Right renal cortex interstitium (tissue), 3 donors: ENCODE data around the gene POLR2J. TPM values are rescaled to one million over a fixed set of nuclear protein-coding genes. Genes with fewer than 3 reads are reported as not detected.

Source experiments
- DNase-seq, 3 donors: peaks; one replicate each; pipeline ENCODE4 v3.0.0-alpha.2; 2013; ENCODE audit warnings: low read depth in 3 of 3, low spot score in 2 of 3
- polyA plus RNA-seq, 3 donors: library from polyadenylated mRNA; unstranded; fragments of 120-200 nt; gene quantifications; one replicate each; pipeline ENCODE4 v1.2.1, GENCODE V29; 2013; ENCODE audit not compliant: insufficient read length in 3 of 3

The POLR2J gene
- polyA plus RNA-seq, 3 donors: 25.4 to 28.1 (median 25.6) TPM

DNA sequence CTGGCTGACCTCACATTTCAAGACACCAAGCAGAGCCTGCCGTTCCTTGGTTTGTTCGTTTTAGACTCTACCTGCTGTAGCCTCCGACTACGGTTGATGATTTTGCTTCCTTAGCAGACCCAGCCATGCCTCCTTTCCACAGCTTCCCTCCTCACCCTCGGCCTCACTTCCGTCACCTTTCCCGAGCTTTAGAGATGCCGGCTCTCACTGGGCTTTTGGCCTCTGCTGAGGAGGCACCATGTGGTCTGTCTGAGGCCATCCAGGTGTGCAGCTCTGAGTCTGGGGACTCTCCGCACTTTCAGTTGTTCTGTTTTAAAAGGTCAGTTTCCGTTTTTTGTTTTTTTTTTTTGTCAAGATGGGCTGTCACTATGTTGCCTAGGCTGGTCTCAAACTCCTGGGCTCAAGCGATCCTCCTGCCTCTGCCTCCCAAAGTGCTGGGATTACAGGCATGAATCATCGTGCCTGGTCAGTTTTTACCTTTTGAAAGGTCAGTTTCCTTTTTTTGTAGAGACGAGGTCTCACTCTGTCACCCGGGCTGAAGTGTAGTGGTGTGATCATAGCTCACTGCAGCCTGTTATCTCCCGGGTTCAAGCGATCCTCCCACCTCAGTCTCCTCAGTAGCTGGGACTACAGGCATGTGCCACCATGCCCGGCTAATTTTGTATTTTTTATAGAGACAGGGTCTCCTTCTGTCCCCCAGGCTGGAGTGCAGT lies 33.6 kb downstream of the POLR2J start:
- DNase-seq: no peak

DNA sequence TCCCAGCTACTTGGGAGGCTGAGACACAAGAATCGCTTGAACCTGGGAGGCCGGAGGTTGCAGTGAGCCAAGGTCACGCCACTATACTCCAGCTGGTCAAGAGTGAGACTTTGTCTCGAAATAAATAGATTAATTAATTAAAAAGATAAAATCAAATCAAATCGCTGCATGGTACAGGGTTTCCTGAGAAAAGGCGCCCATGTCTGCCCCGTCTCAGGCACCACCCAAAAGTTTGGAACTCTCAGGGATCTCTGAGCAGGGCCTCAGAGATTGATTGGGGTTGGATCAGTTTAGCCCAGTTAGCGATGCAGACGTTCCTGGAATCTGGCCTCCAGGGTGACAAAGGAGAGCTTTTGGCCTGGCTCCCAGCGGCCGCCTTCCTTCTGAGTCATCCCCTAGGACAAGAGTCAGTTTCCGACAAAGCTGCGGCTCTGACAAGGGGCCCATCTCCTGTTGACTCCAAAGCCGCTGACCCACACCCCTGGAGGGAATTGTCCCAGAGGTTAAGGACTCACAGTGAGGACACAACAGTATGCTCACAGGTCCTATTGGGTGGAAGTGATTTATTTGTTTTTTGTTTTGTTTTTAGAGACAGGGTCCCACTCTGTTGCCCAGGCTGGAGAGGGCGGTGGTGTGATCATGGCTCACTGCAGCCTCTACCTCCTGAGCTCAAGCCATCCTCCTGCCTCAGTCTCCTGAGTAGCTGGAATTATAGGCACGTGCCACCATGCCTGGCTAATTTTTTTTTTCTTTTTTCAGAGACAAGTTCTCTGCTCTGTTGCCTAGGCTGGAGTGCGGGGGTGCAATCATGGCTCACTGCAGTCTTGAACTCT lies 38.5 kb downstream of the POLR2J start:
- DNase-seq: no peak

DNA sequence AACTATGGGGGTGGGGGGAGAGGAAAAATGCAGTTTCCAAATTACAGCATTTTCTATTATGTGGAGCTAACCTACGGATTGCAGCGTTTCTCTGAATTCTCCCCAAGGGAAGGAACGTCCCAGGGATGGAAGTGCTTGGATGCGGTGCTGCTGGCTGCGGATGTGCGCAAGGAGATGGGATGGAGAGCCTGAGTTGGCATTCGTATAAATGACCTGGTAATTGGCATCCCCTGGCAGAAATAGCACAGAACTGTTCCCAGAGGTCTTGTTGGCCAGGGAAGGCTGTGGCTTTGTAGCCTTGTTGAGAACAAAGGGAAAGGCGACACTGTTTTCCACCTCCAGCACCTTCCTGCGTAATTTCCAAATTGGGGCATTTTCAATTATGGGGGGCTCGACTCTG lies 42.6 kb downstream of the POLR2J start:
- DNase-seq: no peak

DNA sequence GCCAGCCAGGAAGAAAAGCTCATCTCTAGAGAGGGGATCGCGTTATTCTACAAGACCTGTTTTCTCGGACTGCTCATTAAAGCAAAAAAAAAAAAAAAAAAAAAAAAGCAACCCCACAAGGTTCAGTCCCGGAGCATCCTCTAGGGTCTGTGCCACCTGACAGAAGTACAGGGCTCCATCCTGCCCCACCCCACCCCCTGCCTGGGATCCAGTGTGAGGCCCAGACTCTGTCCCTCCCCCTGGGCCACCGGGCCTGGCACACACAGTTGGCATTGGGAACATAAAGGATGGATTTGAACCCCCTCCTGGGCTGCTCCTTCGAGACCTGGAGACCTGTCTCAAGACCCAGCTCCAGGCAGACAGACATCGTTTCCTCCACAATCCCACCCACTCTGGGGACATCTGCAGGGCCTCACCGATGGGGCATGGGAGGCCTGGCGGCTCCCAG lies 44.7 kb downstream of the POLR2J start:
- no peak for DNase-seq

DNA sequence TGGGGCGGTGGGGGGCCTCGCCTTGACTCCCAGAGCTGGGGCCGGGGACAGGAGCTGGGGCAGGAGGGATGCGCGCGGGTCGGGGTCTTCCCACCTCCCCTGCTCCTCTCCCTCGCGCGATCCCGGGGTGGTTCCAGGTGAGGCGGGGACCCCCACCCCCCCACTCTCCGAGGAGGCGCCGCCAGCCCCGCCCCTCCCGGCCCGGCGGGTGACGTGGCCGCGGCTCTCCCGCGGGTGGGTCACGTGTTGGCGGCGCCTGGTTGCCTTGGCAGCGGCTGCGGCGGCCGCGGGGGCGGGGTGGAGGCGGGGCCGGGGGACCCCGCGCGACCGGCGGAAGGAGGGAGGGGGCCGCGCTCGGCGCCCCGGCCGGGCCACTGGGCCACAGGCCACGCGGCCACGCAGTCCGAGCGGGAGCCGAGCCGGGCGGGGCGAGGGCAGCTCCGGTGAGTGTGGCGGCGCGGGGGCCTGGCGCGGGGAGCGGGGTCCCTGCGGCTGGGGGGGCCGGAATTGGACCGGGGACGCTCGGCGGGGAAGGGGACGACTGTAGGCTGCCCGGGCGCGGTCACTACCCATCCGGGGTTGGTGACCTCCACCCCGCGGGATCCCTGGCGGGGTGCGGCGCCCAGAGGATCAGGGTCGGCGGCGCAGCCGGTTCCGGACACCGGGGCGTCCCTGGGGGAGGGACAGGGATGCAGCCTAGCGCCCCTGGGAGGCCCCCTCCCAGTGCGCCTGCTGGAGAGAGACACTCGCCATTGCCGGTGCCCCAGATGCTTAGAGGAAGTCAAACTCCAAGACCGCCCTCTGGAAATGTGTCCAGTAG lies 45.3 kb downstream of the POLR2J start, which contains the start of gene ORAI2:
Gene ORAI2 (plus strand): TSS at position 357 of the 820 bp plus-strand sequence. CDS start 5,382 bp downstream, outside the sequence.
- DNase-seq: no peak

DNA sequence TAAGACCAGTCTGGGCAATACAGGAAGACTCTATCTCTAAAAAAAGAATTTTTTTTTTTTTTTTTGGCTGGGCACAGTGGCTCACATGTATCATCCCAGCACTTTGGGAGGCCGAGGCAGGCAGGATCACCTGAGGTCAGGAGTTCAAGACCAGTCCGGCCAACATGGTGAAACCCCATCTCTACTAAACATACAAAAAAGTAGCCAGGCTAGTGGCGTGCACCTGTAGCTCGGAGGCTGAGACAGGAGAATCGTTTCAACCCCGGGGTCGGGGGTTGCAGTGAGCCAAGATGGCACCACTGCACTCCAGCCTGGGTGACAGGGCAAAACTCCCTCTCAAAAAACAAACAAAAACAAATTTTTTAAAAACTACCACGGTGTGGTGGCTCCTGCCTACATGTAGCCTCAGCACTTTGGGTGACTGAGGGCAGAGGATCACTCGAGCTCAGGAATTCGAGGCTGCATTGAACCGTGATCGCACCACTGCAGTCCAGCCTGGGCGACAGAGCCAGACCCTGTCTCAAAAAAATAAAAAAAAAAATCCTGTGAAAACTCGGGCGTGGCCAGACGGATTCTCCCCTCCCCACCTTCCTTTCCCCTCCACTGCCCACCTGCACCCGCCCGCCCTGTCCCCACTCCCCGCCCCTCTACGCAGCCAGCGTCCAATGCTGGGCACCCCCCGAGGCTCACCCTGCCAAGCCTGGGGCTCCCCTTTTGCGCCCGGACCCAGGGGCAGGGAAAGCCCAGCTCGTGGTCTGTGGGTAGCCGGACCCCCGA lies 46.1 kb downstream of the POLR2J start:
- no peak for DNase-seq

DNA sequence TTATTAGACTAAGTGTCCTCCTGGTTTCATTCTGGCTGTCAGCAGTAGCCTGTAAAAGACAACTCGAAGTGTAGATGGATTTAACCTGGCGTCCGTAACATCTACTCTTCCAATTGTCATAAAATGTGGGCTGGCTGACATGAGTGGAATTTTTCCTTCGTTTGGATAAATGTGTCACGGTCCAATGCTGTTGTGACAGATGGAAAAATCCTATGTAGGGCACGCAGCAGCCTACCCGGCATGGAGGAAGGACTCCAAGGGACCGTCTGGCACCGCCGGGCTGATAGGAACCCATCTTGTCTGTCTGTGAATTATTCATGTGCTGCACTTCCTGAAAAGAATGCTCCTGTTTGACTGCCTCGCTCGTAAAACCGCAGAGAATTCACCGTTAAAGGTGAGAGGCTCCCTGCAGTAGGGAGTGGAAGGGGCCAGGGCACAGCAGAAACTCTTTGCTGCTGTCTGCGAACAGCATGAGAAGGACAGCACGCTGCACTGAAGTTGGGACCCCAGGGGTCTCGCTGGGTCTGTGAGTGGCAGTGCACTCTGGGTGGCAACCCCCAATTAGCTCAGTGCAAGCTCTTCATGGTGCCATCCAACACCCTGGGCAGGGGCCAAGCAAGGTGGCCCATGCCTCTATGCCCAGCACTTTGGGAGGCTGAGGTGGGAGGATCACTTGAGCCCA lies 47.0 kb downstream of the POLR2J start:
- no peak for DNase-seq

DNA sequence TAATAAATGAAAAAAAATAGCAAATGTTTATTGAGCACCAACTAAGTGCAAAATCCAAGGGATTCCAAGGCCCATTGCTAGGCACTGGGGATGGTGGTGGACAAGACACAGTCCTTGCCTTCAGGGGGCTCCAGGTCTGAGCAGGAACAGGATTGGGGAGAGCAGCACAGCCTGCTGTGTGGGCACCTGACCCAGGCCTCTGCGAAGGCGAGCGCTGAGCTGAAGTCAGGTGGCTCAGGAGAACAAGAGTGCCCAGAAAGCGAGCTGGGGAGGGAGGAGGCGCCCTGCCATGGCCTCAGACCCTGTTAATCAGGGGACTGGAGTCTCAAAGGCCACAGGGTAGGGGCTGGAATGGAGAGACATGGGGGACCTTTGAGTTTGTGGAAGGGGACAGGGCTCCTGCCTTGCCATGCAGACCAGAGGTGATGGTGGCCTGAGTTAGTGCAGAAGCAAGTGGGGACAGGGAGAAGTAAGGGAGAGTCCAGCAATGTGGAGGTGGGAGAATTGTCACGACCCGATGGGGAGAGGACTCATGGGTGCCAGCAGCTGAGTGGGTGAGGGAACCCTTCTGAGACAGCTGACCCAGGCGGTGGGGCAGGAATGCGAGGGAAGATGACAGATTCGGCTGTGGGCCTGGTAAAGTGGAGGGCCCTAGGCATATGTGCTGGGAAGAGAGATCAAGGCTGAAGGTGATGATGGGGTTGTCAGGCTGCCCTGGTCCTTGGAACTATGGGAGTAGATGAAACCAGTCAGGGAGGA lies 49.4 kb downstream of the POLR2J start:
- DNase-seq: no peak

DNA sequence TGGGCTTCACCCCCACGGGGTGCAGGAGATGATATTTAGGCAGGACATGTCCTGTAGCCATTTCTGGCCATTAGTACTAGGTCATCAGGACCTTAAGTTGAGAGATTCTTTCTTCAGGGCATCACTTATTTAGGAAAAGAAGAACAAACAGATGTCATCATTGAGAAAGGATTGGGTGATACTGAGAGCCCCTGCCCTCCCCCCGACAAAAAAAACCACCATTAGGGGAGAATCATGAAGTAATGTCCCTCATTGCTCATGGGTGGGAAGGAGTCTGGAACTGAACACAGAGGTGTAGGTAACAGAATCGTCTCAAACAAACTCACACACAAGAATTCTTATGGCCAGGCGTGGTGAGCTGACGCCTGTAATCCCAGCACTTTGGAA lies 51.7 kb downstream of the POLR2J start:
- DNase-seq: no peak

DNA sequence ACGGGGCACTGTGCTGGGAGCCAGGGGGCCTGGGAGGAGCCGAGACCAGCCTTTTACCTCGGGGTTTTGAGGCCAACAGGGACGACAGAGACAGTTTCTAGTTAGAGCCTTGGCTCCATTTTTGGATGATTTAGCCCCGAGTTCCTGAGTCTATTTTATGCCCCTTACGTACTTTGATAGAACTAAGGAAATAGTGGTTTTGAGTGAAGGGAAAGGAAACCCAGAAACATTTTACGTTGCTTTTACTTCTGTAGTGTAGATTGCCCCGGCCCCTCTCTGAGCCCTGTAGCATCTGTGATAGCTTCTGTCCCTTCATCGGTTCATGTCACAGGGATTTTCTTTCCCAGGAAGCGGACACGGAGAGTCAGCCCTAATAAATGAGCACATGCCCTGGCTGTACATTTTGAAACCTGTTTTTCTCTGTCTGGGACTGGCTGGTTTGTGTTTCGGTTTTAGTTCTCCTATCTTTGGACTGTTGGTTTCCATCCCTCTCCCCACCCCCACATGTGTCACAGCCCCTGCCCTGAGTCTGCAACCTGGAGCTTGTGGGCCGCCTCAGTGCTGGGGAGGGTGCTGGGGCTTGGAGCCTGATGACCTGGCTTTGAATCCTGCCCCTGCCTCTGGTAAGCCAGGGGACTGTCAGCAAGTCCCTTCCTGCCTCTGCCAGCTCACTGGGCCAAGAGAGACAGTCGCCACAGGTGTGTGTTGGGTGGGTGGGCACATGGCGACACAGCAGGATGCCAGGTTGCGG lies 52.3 kb downstream of the POLR2J start:
- DNase-seq: no peak

DNA sequence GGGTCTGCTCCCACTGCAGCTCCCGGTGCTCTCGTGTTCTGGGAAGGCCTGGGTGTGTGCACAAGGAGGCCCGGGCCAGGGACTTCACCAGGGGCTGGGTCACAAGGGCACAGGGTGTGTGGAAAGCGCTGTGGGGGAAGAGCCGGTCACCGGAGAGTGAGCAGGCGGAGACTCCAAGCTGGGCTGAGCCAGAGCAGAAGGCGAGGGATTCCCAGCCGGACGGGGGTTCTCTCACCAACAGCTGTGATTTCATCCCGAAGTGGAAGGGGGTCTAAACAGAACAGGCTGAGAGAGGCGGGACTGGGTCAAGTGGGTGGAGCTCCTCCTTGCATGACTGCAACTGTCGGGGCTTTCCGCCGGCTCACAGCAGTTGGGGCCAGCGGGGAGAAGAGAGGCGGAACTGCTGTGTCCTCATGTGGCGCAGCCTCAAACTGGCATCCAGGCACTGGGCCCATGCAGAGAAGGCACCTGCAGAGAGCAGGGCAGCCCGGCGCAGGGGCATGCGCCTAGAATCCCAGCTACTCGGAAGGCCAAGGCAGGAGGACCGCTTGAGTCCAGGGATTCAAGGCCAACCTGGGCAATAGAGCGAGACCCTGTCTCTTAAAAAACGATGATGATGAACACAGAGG lies 53.0 kb downstream of the POLR2J start:
- DNase-seq: no peak

DNA sequence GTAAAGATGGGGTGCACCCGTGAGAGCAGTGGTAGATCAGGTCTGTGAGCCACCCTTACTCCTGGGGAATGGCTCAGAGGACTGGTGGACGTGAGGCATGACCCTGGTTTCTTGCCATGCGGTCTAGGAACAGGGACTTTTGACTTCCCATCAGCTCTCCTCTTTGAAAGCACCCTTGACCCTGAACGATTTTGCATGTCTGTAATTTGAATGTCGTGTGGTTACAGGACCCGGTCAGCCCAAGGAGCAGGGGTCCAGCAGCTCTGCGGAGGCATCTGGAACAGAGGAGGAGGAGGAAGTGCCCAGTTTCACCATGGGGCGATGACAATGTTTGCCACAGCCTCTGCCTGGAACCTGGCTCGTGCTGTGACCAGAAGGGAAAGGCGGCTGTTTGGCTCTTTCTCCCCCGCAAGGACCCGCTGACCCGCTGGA lies 53.9 kb downstream of the POLR2J start:
- no peak for DNase-seq

DNA sequence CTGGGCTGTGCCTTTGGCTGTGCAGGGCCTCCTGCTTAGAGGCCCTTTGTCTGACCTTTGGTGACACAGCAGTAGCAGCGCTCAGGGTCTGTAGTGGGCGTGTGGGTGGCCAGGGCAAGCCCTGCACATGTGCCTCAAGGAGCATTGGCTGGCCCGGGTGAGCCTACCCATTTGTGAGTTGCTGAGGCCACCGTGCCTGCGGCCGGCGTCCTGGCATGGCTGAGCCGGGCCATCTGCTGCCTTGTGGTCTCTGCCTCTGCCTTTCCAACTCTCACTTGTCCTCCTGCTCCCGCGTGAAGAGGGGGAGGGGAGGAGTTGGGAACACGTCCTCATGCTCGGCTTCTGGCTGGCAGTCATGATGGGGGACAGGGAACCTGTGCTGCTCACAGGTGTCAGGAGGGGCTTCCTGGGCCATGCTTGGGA lies 54.6 kb downstream of the POLR2J start:
- no peak for DNase-seq

Other genes starting within 250 kb of the POLR2J start
- 1 to 10 TPM; 2.9 to 4.1 (median 3.4) TPM for gene SH2B2, start 192.1 kb downstream of the POLR2J start, polyA plus RNA-seq
- 1 to 10 TPM; 1.3 to 2.4 (median 2.2) TPM for gene SPDYE6, start 122.5 kb downstream of the POLR2J start, polyA plus RNA-seq
- 10 to 100 TPM; 27.8 to 33.7 (median 28.7) TPM for gene PRKRIP1, start 82.6 kb downstream of the POLR2J start, polyA plus RNA-seq
- 10 to 100 TPM; 14.9 to 19.4 (median 17.8) TPM for gene ORAI2, start 45.3 kb downstream of the POLR2J start, polyA plus RNA-seq
- gene ALKBH4, start 14.1 kb downstream of the POLR2J start, polyA plus RNA-seq: 10 to 100 TPM in 1 of 3 donors, 1 to 10 TPM in 2; 9.7 to 12.3 (median 9.7) TPM
- gene LRWD1, start 13.9 kb downstream of the POLR2J start, polyA plus RNA-seq: 10 to 100 TPM; 15.5 to 17.5 (median 16.7) TPM
- 10 to 100 TPM in 1 of 3 donors, 1 to 10 TPM in 2; 5.4 to 11.7 (median 6.6) TPM for gene RASA4B, start 38.9 kb upstream of the POLR2J start, polyA plus RNA-seq
- gene UPK3BL2, start 64.8 kb upstream of the POLR2J start, polyA plus RNA-seq: 1 to 10 TPM; 4.4 to 5.0 (median 4.4) TPM
- gene SPDYE2, start 72.3 kb upstream of the POLR2J start, polyA plus RNA-seq: 1 to 10 TPM in 2 of 3 donors, under 1 TPM in 1; 0.58 to 1.9 (median 1.1) TPM
- gene POLR2J3, start 93.7 kb upstream of the POLR2J start, polyA plus RNA-seq: 10 to 100 TPM; 63.2 to 98.1 (median 98.0) TPM
- 10 to 100 TPM; 23.2 to 29.2 (median 25.9) TPM for gene RASA4, start 137.8 kb upstream of the POLR2J start, polyA plus RNA-seq
- gene UPK3BL1, start 163.9 kb upstream of the POLR2J start, polyA plus RNA-seq: 10 to 100 TPM in 1 of 3 donors, 1 to 10 TPM in 2; 5.8 to 11.4 (median 9.9) TPM
- gene SPDYE2B, start 171.4 kb upstream of the POLR2J start, polyA plus RNA-seq: 1 to 10 TPM in 1 of 3 donors, under 1 TPM in 2; 0.58 to 1.4 (median 0.76) TPM
- 1 to 10 TPM in 2 of 3 donors, under 1 TPM in 1; 0.97 to 2.7 (median 1.1) TPM for gene POLR2J2, start 192.7 kb upstream of the POLR2J start, polyA plus RNA-seq